K562 (cell line): ENCODE measurements around the gene FRRS1L. TPM values are rescaled to one million over a fixed set of nuclear protein-coding genes. Genes with fewer than 3 reads are reported as not detected.

ENCODE experiments used
- ATAC-seq: fragments of 200-7000 bp; cut with Tn5 transposase; 3 replicates; pipeline ENCODE4 v1.9.1; 2020; ENCODE audit warnings: moderate library complexity
- BruUV-seq: library from RNA; stranded (reverse); fragments of 400-500 nt; replicated peaks from 2 replicates; lab custom pipeline; 2021; lab: Mats Ljungman, UMichigan
- CTCF ChIA-PET: fragments of 300-600 bp; formaldehyde crosslinking; extraction: SDS; loops from one replicate; lab custom pipeline; 2021; ENCODE audit warnings: low intra/inter-chr PET ratio; lab: Yijun Ruan, JAX
- POLR2A ChIA-PET: fragments of 300-600, 350-650 bp; sonication (Branson Sonifier 250); formaldehyde crosslinking; extraction: SDS; loops from one replicate; lab custom pipeline; 2021; ENCODE audit warnings: antibody characterized with exemption, inconsistent platforms; lab: Yijun Ruan, JAX
- DNase-seq, 4 experiments: peaks; one replicate each; pipeline versions ENCODE4 v3.0.0 to v3.0.0-alpha.2; 2011 to 2018; ENCODE audit warnings: low spot score in 3 of 4, mixed read lengths in 3 of 4; ENCODE audit errors: extremely low read depth in 1 of 4
- FAIRE-seq: peaks from 2 replicates; lab custom pipeline; 2011; peaks lifted over from hg19 to GRCh38; lab: Jason Lieb, UNC
- H2AFZ ChIP-seq: 2 replicates; pipeline ENCODE4 v1.6.0; 2011; ENCODE audit warnings: low read depth, low read length, control low read depth, inconsistent platforms
- H3K27ac ChIP-seq: fragments of 200-600 bp; 3 replicates; pipeline ENCODE4 v1.8.0; 2011; ENCODE audit warnings: low read depth, mild to moderate bottlenecking, control low read depth, inconsistent platforms, low read length, moderate library complexity, mixed read lengths; ENCODE audit errors: extremely low read depth
- H3K27me3 ChIP-seq, 2 experiments: fragments of 300-600 bp in 1 of 2; 2 replicates in 1 of 2; 3 replicates in 1 of 2; pipeline versions ENCODE4 v1.6.0 to v1.8.0; 2011; ENCODE audit warnings: inconsistent platforms in 2 of 2, low read length in 2 of 2, mild to moderate bottlenecking in 1 of 2, mixed read lengths in 1 of 2, moderate library complexity in 1 of 2; ENCODE audit not compliant: control insufficient read depth in 2 of 2, insufficient read depth in 2 of 2
- H3K36me3 ChIP-seq: fragments of 300-600 bp; 3 replicates; pipeline ENCODE4 v1.8.0; 2011; ENCODE audit warnings: mild to moderate bottlenecking, low read length, inconsistent platforms; ENCODE audit not compliant: control insufficient read depth, insufficient read depth
- H3K4me1 ChIP-seq, 2 experiments: fragments of 200-600 bp in 1 of 2; replicated peaks in 1 of 2; 2 replicates in 1 of 2; 3 replicates in 1 of 2; pipeline versions ENCODE4 v1.5.1 to v1.8.0; 2011; ENCODE audit warnings: inconsistent platforms in 2 of 2, low read length in 2 of 2, mild to moderate bottlenecking in 1 of 2, mixed read lengths in 1 of 2, moderate library complexity in 1 of 2; ENCODE audit not compliant: control insufficient read depth in 2 of 2, insufficient read depth in 2 of 2
- H3K4me2 ChIP-seq: 2 replicates; pipeline ENCODE4 v1.6.1; 2011; ENCODE audit warnings: low read length, control low read depth, inconsistent platforms, mixed read lengths; ENCODE audit not compliant: insufficient read depth
- H3K4me3 ChIP-seq: fragments of 200-600 bp; sonication (generic), shearing (Covaris generic); 2 replicates; pipeline ENCODE4 v1.5.1; 2016; ENCODE audit warnings: control low read depth, inconsistent platforms
- H3K79me2 ChIP-seq: fragments of 200-600 bp; 3 replicates; pipeline ENCODE4 v1.8.0; 2011; ENCODE audit warnings: low read length, inconsistent platforms; ENCODE audit not compliant: control insufficient read depth, insufficient read depth
- H3K9ac ChIP-seq, 2 experiments: 2 replicates each; pipeline versions ENCODE4 v1.6.0 to v1.6.1; 2011; ENCODE audit warnings: low read depth in 2 of 2, low read length in 2 of 2, control low read depth in 1 of 2, inconsistent platforms in 1 of 2, mild to moderate bottlenecking in 1 of 2, mixed read lengths in 1 of 2; ENCODE audit not compliant: insufficient read depth in 1 of 2
- H3K9me1 ChIP-seq: one replicate; pipeline ENCODE4 v1.6.0; 2011; ENCODE audit warnings: inconsistent platforms, mild to moderate bottlenecking, low read length, moderate library complexity; ENCODE audit not compliant: control insufficient read depth, insufficient read depth
- H3K9me3 ChIP-seq: replicated peaks from 2 replicates; pipeline ENCODE4 v1.5.1; 2011; ENCODE audit warnings: low read depth, low read length, inconsistent platforms; ENCODE audit not compliant: control insufficient read depth, insufficient read depth
- H4K20me1 ChIP-seq: replicated peaks from 2 replicates; pipeline ENCODE4 v1.6.1; 2011; ENCODE audit warnings: low read length, inconsistent platforms, mixed read lengths; ENCODE audit not compliant: control insufficient read depth, insufficient read depth
- ATF3 ChIP-seq, 2 experiments: fragments of 450-650 bp in 1 of 2; sonication (generic) in 1 of 2; formaldehyde crosslinking in 1 of 2; IDR thresholded peaks in 1 of 2; conservative IDR thresholded peaks in 1 of 2; 2 replicates each; pipeline versions ENCODE4 v1.6.1 to v1.8.1; 2016 to 2023; ENCODE audit warnings: mild to moderate bottlenecking in 2 of 2, moderate library complexity in 2 of 2, inconsistent platforms in 1 of 2, missing genetic modification reagents in 1 of 2
- FOSL1 ChIP-seq: fragments of 200-800 bp; sonication (Bioruptor generic); conservative IDR thresholded peaks from 2 replicates; pipeline ENCODE4 v1.6.1; 2016; ENCODE audit warnings: missing genetic modification characterization, missing compliant biosample characterization
- SMARCC2 ChIP-seq: fragments of 450-650 bp; IDR thresholded peaks from 2 replicates; pipeline ENCODE4 v1.6.1; 2017; ENCODE audit warnings: antibody characterized with exemption, moderate library complexity, mild to moderate bottlenecking, low read depth
- ZHX1 ChIP-seq: fragments of 150-350 bp; conservative IDR thresholded peaks from 2 replicates; pipeline ENCODE4 v1.6.1; 2014; ENCODE audit warnings: low read length
- WGBS: fragments of 100-300 bp; shearing (Covaris generic); methylation state at CpG from one replicate; pipeline ENCODE4 v1.1.6; 2016; ENCODE audit warnings: low coverage, mixed read lengths; ENCODE audit not compliant: insufficient coverage; ENCODE audit errors: missing lambda C conversion rate; 5-methylcytosine and 5-hydroxymethylcytosine counted together
- in situ Hi-C: fragments of 300-500 bp; cut with MboI; formaldehyde crosslinking; loops from 4 replicates; pipeline ENCODE4 v1.15.0; 2018; ENCODE audit warnings: inconsistent platforms, mixed read lengths
- intact Hi-C: fragments of 100-400 bp; cut with micrococcal nuclease; formaldehyde crosslinking; loops from 2 replicates; pipeline ENCODE4 v1.14.2; 2022
- polyA plus RNA-seq, 8 experiments: library from polyadenylated mRNA; depleted of rRNA in 4 of 8; stranded (reverse) in 5 of 8; unstranded in 3 of 8; fragments of >200 nt; fragmentation: Nextera tagmentation in 2 of 8; fragmentation: Illumina TruSeq in 1 of 8; extraction: Ambion mirVana in 2 of 8; extraction: Trizol in 1 of 8; gene quantifications; 2 replicates each; pipeline versions ENCODE4 v1.2.1 to v1.2.3, GENCODE V29; 2011 to 2014; ENCODE audit warnings: inconsistent platforms in 1 of 8, missing spikeins in 1 of 8
- total RNA-seq, 7 experiments: library from RNA; depleted of rRNA in 6 of 7; stranded (reverse); fragments of >200 nt in 6 of 7; fragmentation: Illumina TruSeq in 2 of 7; extraction: Trizol in 2 of 7; gene quantifications; 2 replicates each; pipeline versions ENCODE4 v1.2.1 to v1.2.3, GENCODE V29; 2011 to 2021; ENCODE audit warnings: low replicate concordance in 1 of 7

The FRRS1L gene
- total and polyA plus RNA-seq, 9 of the 15 experiments (the other 6 are each of a cell fraction or from before 2014, with no cell fraction given) = under 0.01 to 0.04 (median 0.03) TPM; not detected in 5

- H3K4me3 ChIP-seq = no peak overlapping the region
- intact Hi-C loops = no loop called here
- no peaks in the 10 kb centered on the region for H4K20me1 ChIP-seq
- no peaks in the 10 kb centered on the region for H3K9me1 ChIP-seq
- BruUV-seq = no TSS peak
- H3K4me1 ChIP-seq = no peaks in the 10 kb centered on the region
- H3K27me3 ChIP-seq = no peaks in the 10 kb centered on the region
- H3K9ac ChIP-seq = no peak overlapping the region
- no peaks in the 10 kb centered on the region for H3K9me3 ChIP-seq
- no peak overlapping the region for H2AFZ ChIP-seq
- peaks cover 14% of the 10 kb centered on the region; the same call in 2 of the 3 replicates for H3K79me2 ChIP-seq
- H3K4me2 ChIP-seq = no peak overlapping the region
- DNase-seq (no peak), FAIRE-seq (no peak), ATAC-seq (no peak; the same call in 2 of the 3 replicates)
- in situ Hi-C loops = no loop called here
- ChIA-PET POLR2A (interaction anchor here (1.8 kb wide), 1 partner anchor 12 kb away, joined by 5 read pairs; no protein-coding TSS in a partner anchor), CTCF (no interaction called here)
- peaks cover 85% of the 10 kb centered on the region for H3K36me3 ChIP-seq
- H3K27ac ChIP-seq = no peak overlapping the region
- 91% methylated on average over 3 of the region's 3 CpGs for WGBS
- no peak for TF ChIP-seq SMARCC2
- peak; percentile 33; the same call in 1 of the 2 replicates for TF ChIP-seq FOSL1
- TF ChIP-seq ZHX1 = no peak
- peak; percentile 21; the same call in 1 of the 2 replicates for TF ChIP-seq ATF3 (IDR thresholded peaks at IDR 0.05)
- no peak for TF ChIP-seq ATF3 (CRISPR knock-in tag; conservative IDR thresholded peaks at IDR 0.05)
Observed at GRCh38 chr9:109086221-109086620, 80.8 kb downstream of the FRRS1L start.
